Measurements from ENCODE around the gene TMC1.
"Not testable (repeated sequence)": the region's sequence is repeated elsewhere in the genome, so short reads cannot be mapped to it uniquely, and the experiment has no call there.

DNA sequence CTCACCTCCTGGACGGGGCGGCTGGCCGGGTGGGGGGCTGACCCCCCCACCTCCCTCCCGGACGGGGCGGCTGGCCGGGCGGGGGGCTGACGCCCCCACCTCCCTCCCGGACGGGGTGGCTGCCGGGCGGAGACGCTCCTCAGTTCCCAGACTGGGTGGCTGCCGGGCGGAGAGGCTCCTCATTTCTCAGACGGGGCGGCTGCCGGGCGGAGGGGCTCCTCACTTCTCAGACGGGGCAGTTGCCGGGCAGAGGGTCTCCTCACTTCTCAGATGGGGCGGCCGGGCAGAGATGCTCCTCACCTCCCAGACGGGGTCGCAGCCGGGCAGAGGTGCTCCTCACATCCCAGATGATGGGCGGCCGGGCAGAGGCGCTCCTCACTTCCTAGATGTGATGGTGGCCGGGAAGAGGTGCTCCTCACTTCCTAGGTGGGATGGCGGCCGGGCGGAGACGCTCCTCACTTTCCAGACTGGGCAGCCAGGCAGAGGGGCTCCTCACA lies 285.0 kb downstream of the TMC1 start:
- TF ChIP-seq, protein P1, sequence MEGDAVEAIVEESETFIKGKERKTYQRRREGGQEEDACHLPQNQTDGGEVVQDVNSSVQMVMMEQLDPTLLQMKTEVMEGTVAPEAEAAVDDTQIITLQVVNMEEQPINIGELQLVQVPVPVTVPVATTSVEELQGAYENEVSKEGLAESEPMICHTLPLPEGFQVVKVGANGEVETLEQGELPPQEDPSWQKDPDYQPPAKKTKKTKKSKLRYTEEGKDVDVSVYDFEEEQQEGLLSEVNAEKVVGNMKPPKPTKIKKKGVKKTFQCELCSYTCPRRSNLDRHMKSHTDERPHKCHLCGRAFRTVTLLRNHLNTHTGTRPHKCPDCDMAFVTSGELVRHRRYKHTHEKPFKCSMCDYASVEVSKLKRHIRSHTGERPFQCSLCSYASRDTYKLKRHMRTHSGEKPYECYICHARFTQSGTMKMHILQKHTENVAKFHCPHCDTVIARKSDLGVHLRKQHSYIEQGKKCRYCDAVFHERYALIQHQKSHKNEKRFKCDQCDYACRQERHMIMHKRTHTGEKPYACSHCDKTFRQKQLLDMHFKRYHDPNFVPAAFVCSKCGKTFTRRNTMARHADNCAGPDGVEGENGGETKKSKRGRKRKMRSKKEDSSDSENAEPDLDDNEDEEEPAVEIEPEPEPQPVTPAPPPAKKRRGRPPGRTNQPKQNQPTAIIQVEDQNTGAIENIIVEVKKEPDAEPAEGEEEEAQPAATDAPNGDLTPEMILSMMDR (IDR thresholded peaks at IDR 0.05): not testable (repeated sequence)
- TF ChIP-seq POLR2AphosphoS5, TCF7L2 (IDR thresholded peaks at IDR 0.05; ENCODE audit: low read depth, low read length): not testable (repeated sequence)
- TF ChIP-seq, protein P2, sequence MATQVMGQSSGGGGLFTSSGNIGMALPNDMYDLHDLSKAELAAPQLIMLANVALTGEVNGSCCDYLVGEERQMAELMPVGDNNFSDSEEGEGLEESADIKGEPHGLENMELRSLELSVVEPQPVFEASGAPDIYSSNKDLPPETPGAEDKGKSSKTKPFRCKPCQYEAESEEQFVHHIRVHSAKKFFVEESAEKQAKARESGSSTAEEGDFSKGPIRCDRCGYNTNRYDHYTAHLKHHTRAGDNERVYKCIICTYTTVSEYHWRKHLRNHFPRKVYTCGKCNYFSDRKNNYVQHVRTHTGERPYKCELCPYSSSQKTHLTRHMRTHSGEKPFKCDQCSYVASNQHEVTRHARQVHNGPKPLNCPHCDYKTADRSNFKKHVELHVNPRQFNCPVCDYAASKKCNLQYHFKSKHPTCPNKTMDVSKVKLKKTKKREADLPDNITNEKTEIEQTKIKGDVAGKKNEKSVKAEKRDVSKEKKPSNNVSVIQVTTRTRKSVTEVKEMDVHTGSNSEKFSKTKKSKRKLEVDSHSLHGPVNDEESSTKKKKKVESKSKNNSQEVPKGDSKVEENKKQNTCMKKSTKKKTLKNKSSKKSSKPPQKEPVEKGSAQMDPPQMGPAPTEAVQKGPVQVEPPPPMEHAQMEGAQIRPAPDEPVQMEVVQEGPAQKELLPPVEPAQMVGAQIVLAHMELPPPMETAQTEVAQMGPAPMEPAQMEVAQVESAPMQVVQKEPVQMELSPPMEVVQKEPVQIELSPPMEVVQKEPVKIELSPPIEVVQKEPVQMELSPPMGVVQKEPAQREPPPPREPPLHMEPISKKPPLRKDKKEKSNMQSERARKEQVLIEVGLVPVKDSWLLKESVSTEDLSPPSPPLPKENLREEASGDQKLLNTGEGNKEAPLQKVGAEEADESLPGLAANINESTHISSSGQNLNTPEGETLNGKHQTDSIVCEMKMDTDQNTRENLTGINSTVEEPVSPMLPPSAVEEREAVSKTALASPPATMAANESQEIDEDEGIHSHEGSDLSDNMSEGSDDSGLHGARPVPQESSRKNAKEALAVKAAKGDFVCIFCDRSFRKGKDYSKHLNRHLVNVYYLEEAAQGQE (IDR thresholded peaks at IDR 0.05; ENCODE audit: insufficient read depth in 1 of 2, low read depth in 2 of 2, low read length in 1 of 2): not testable (repeated sequence)

All from Panc1 (cell line).